NB4 (cell line): ENCODE measurements around the gene SHKBP1.
"Not testable (repeated sequence)": the region's sequence is repeated elsewhere in the genome, so short reads cannot be mapped to it uniquely, and the experiment has no call there.

Source experiments
- DNase-seq: peaks from one replicate; pipeline ENCODE4 v3.0.0; 2010; ENCODE audit warnings: low read depth
- H3K4me3 ChIP-seq: one replicate; pipeline ENCODE4 v1.5.1; 2011; ENCODE audit warnings: mild to moderate bottlenecking, low read depth, low read length, moderate library complexity
- CTCF ChIP-seq: IDR thresholded peaks from one replicate; pipeline ENCODE4 v1.5.1; 2012; ENCODE audit warnings: low read depth, low read length
- MAX ChIP-seq: IDR thresholded peaks from 2 replicates; pipeline ENCODE4 v1.6.1; 2011; ENCODE audit warnings: low read depth, low read length
- MYC ChIP-seq: IDR thresholded peaks from 2 replicates; pipeline ENCODE4 v1.6.1; 2011; ENCODE audit warnings: low read depth, low read length
- POLR2A ChIP-seq: IDR thresholded peaks from 2 replicates; pipeline ENCODE4 v1.6.1; 2011; ENCODE audit warnings: mild to moderate bottlenecking; ENCODE audit not compliant: insufficient read length; ENCODE audit errors: extremely low read depth

Gene SHKBP1

GRCh38 chr19:40590464-40591265 lies 14.0 kb downstream of the SHKBP1 start:
- TF ChIP-seq MAX, result no peak
- no peak for TF ChIP-seq MYC
- TF ChIP-seq CTCF, result no peak
- no peak for TF ChIP-seq POLR2A
- H3K4me3 ChIP-seq, result no peak overlapping the region
- DNase-seq, result no peak

- H3K4me3 ChIP-seq, DNase-seq: not testable (repeated sequence)
Measured at GRCh38 chr19:40591724-40592123, 15.1 kb downstream of the SHKBP1 start.

GRCh38 chr19:40592170-40592569 lies 15.5 kb downstream of the SHKBP1 start:
- H3K4me3 ChIP-seq, result no peak overlapping the region
- peak; percentile 53 for DNase-seq
- TF ChIP-seq CTCF, result no peak
- TF ChIP-seq POLR2A, result no peak
- no peak for TF ChIP-seq MAX
- no peak for TF ChIP-seq MYC

- TF ChIP-seq POLR2A (no peak), CTCF (no peak), MAX (no peak), MYC (no peak)
- no peak for DNase-seq
- no peak overlapping the region for H3K4me3 ChIP-seq
Measured at GRCh38 chr19:40594255-40594654, 17.6 kb downstream of the SHKBP1 start.

- no peak for DNase-seq
- no peak for TF ChIP-seq MYC
- H3K4me3 ChIP-seq, result no peak overlapping the region
Measured at GRCh38 chr19:40594657-40595091, 18.0 kb downstream of the SHKBP1 start.

GRCh38 chr19:40596608-40597328 lies 20.1 kb downstream of the SHKBP1 start:
- no peak for DNase-seq
- H3K4me3 ChIP-seq, result no peak overlapping the region
- TF ChIP-seq POLR2A, result no peak
- no peak for TF ChIP-seq MAX
- no peak for TF ChIP-seq MYC
- TF ChIP-seq CTCF, result no peak
